ENCODE data around the gene ABCC6.

- TF ChIP-seq CTCF (IDR thresholded peaks at IDR 0.05 in 4 of 5, conservative IDR thresholded peaks at IDR 0.05 in 1 of 5) (no peak), POLR2A (IDR thresholded peaks at IDR 0.05) (no peak)
Observed at GRCh38 chr16:16110111-16110490, 113.2 kb downstream of the ABCC6 start.
